HepG2 (cell line): ENCODE data around the gene INPP5E. TPM values are rescaled to one million over a fixed set of nuclear protein-coding genes. Genes with fewer than 3 reads are reported as not detected.

Experiments used
- ATAC-seq: fragments of 200-7000 bp; cut with Tn5 transposase; 3 replicates; pipeline ENCODE4 v1.9.1; 2020; ENCODE audit warnings: mild to moderate bottlenecking, moderate library complexity
- BruUV-seq: library from RNA; stranded (reverse); fragments of 400-500 nt; replicated peaks from 2 replicates; lab custom pipeline; 2021; lab: Mats Ljungman, UMichigan
- CTCF ChIA-PET: fragments of 300-600 bp; formaldehyde crosslinking; extraction: SDS; loops from one replicate; lab custom pipeline; 2021; ENCODE audit warnings: low total read pairs, inconsistent platforms, low intra/inter-chr PET ratio; lab: Yijun Ruan, JAX
- POLR2A ChIA-PET: fragments of 350-600 bp; sonication (Branson Sonifier 250); formaldehyde crosslinking; loops from one replicate; lab custom pipeline; 2020; ENCODE audit warnings: antibody characterized with exemption, inconsistent platforms; lab: Yijun Ruan, JAX
- DNase-seq: peaks from one replicate; pipeline ENCODE4 v3.0.0-alpha.2; 2015; ENCODE audit warnings: low spot score
- FAIRE-seq: peaks from 3 replicates; lab custom pipeline; 2011; peaks lifted over from hg19 to GRCh38; lab: Jason Lieb, UNC
- H2AFZ ChIP-seq: one replicate; pipeline ENCODE4 v1.6.1; 2011; ENCODE audit warnings: low read length, inconsistent platforms
- H3K27ac ChIP-seq: fragments of 300-600 bp; 3 replicates; pipeline ENCODE4 v1.8.0; 2011; ENCODE audit warnings: mixed run types, mild to moderate bottlenecking, mixed read lengths, low read length, inconsistent platforms; ENCODE audit not compliant: insufficient read depth; ENCODE audit errors: extremely low read length
- H3K27me3 ChIP-seq, 2 experiments: fragments of 200-600 bp in 1 of 2; 2 replicates in 1 of 2; 3 replicates in 1 of 2; pipeline versions ENCODE4 v1.6.0 to v1.8.0; 2011; ENCODE audit warnings: low read length in 2 of 2, mild to moderate bottlenecking in 2 of 2, moderate library complexity in 2 of 2, inconsistent platforms in 1 of 2; ENCODE audit not compliant: insufficient read depth in 2 of 2, control insufficient read depth in 1 of 2
- H3K36me3 ChIP-seq, 2 experiments: fragments of 200-600 bp in 1 of 2; replicated peaks in 1 of 2; 2 replicates in 1 of 2; 3 replicates in 1 of 2; pipeline versions ENCODE4 v1.5.1 to v1.8.0; 2011; ENCODE audit warnings: low read length in 2 of 2, inconsistent platforms in 1 of 2; ENCODE audit not compliant: insufficient read depth in 2 of 2, control insufficient read depth in 1 of 2
- H3K4me1 ChIP-seq: 2 replicates; pipeline ENCODE4 v1.5.1; 2012; ENCODE audit warnings: low read length, inconsistent platforms; ENCODE audit not compliant: insufficient read depth
- H3K4me2 ChIP-seq: 2 replicates; pipeline ENCODE4 v1.6.0; 2011; ENCODE audit warnings: low read depth, low read length, inconsistent platforms
- H3K4me3 ChIP-seq, 3 experiments: fragments of 200-600 bp in 1 of 3; sonication (generic), shearing (Covaris generic) in 1 of 3; replicated peaks in 1 of 3; 2 replicates each; pipeline ENCODE4 v1.5.1; 2011 to 2016; ENCODE audit warnings: low read length in 3 of 3, inconsistent platforms in 2 of 3, low read depth in 2 of 3, mild to moderate bottlenecking in 2 of 3, control low read depth in 1 of 3, mixed read lengths in 1 of 3; ENCODE audit not compliant: insufficient read depth in 1 of 3
- H3K79me2 ChIP-seq: one replicate; pipeline ENCODE4 v1.6.1; 2011; ENCODE audit warnings: low read length, inconsistent platforms; ENCODE audit not compliant: insufficient read depth
- H3K9ac ChIP-seq: 2 replicates; pipeline ENCODE4 v1.6.0; 2011; ENCODE audit warnings: mild to moderate bottlenecking, low read depth, low read length, inconsistent platforms; ENCODE audit not compliant: insufficient read depth
- H3K9me3 ChIP-seq: 2 replicates; pipeline ENCODE4 v1.5.1; 2012; ENCODE audit warnings: mild to moderate bottlenecking, low read length
- H4K20me1 ChIP-seq: 2 replicates; pipeline ENCODE4 v1.6.0; 2011; ENCODE audit warnings: inconsistent platforms, mild to moderate bottlenecking, low read length, moderate library complexity; ENCODE audit not compliant: insufficient read depth
- AFF4 ChIP-seq: sonication (generic); formaldehyde crosslinking; IDR thresholded peaks from 2 replicates; pipeline ENCODE4 v1.4.0; 2020; ENCODE audit warnings: missing genetic modification reagents
- AGO2 ChIP-seq: fragments of 200-400 bp; formaldehyde crosslinking; optimal IDR thresholded peaks from 2 replicates; pipeline ENCODE3; 2017; ENCODE audit warnings: mild to moderate bottlenecking, low read depth, low read length, moderate library complexity
- ATM ChIP-seq: fragments of 450-650 bp; IDR thresholded peaks from 2 replicates; pipeline ENCODE4 v1.7.1; 2017; ENCODE audit warnings: mild to moderate bottlenecking, borderline replicate concordance
- HOXA9 ChIP-seq: sonication (generic); formaldehyde crosslinking; IDR thresholded peaks from 2 replicates; pipeline ENCODE4 v1.8.1; 2022; ENCODE audit warnings: missing genetic modification reagents, mild to moderate bottlenecking, moderate library complexity, borderline replicate concordance
- MED13 ChIP-seq: sonication (generic); formaldehyde crosslinking; IDR thresholded peaks from 2 replicates; pipeline ENCODE4 v1.5.0; 2020; ENCODE audit warnings: missing genetic modification reagents
- MXD3 ChIP-seq: IDR thresholded peaks from 2 replicates; pipeline ENCODE4 v1.6.1; 2016; ENCODE audit warnings: mild to moderate bottlenecking, missing biosample characterization, missing genetic modification reagents
- RBFOX2 ChIP-seq: fragments of 200-400 bp; formaldehyde crosslinking; IDR thresholded peaks from 2 replicates; pipeline ENCODE4 v1.6.1; 2017; ENCODE audit warnings: low read depth, mild to moderate bottlenecking, low read length
- RFX5 ChIP-seq: IDR thresholded peaks from 2 replicates; pipeline ENCODE4 v1.6.1; 2011; ENCODE audit warnings: low read depth, low read length, improper control_type of control experiment
- RNF2 ChIP-seq: fragments of 450-650 bp; conservative IDR thresholded peaks from 2 replicates; pipeline ENCODE4 v1.6.1; 2016; ENCODE audit warnings: low read depth
- SIX4 ChIP-seq: sonication (generic); formaldehyde crosslinking; IDR thresholded peaks from 2 replicates; pipeline ENCODE4 v1.4.0; 2020; ENCODE audit warnings: missing genetic modification reagents
- SMAD9 ChIP-seq: sonication (generic); formaldehyde crosslinking; IDR thresholded peaks from 2 replicates; pipeline ENCODE4 v1.5.1; 2020; ENCODE audit warnings: mild to moderate bottlenecking, missing genetic modification reagents
- TBP ChIP-seq: sonication (generic); formaldehyde crosslinking; IDR thresholded peaks from 2 replicates; pipeline ENCODE4 v1.5.0; 2020; ENCODE audit warnings: missing genetic modification reagents
- ZMAT3 ChIP-seq: sonication (generic); formaldehyde crosslinking; conservative IDR thresholded peaks from 2 replicates; pipeline ENCODE4 v1.7.0; 2021; ENCODE audit warnings: missing genetic modification reagents
- ZNF337 ChIP-seq: sonication (generic); formaldehyde crosslinking; IDR thresholded peaks from 2 replicates; pipeline ENCODE4 v1.5.1; 2020; ENCODE audit warnings: missing genetic modification reagents, low read depth, mild to moderate bottlenecking, borderline replicate concordance
- ZNF598 ChIP-seq: sonication (generic); formaldehyde crosslinking; IDR thresholded peaks from 2 replicates; pipeline ENCODE4 v1.5.1; 2020; ENCODE audit warnings: mild to moderate bottlenecking, missing genetic modification reagents, borderline replicate concordance
- WGBS: methylation state at CpG from one replicate; pipeline ENCODE4 v1.1.6; 2017; ENCODE audit warnings: low lambda C conversion rate; 5-methylcytosine and 5-hydroxymethylcytosine counted together
- in situ Hi-C: cut with HindIII; loops from 2 replicates; pipeline ENCODE4 v1.10.0; 2017; ENCODE audit warnings: low pct_unique_long_range_greater_than_20kb; ENCODE audit not compliant: extremely low pct_ligation_motif_present
- intact Hi-C: fragments of 100-400 bp; cut with micrococcal nuclease; formaldehyde crosslinking; loops from one replicate; pipeline ENCODE4 v1.10.0; 2022; ENCODE audit not compliant: unreplicated experiment
- polyA plus RNA-seq, 8 experiments: library from polyadenylated mRNA; depleted of rRNA in 3 of 8; stranded (reverse) in 7 of 8; unstranded in 1 of 8; fragments of >200 nt; fragmentation: Illumina TruSeq in 4 of 8; extraction: Trizol in 4 of 8; gene quantifications; 2 replicates each; pipeline versions ENCODE4 v1.2.1 to v1.2.3, GENCODE V29; 2011 to 2016; ENCODE audit warnings: low read depth in 4 of 8, missing spikeins in 1 of 8, mixed read lengths in 1 of 8; ENCODE audit not compliant: insufficient read depth in 1 of 8
- total RNA-seq, 5 experiments: library from RNA; depleted of rRNA; stranded (reverse); fragments of >200 nt; fragmentation: Illumina TruSeq; extraction: Trizol; gene quantifications; 2 replicates each; pipeline ENCODE4 v1.2.3, GENCODE V29; 2016; ENCODE audit warnings: low read depth in 1 of 5

INPP5E gene
- total and polyA plus RNA-seq, 2 of the 13 experiments (the other 11 are each of a cell fraction or from before 2014, with no cell fraction given) = 5.5 TPM

GRCh38 chr9:136418182-136419091, 21.2 kb downstream of the INPP5E start:
- peaks cover 45 to 82% of the 10 kb centered on the region in 2 experiments for H3K36me3 ChIP-seq
- peaks cover 5% of the 10 kb centered on the region for H3K79me2 ChIP-seq
- no peak overlapping the region for H3K4me3 ChIP-seq
- H3K27me3 ChIP-seq = no peaks in the 10 kb centered on the region
- H3K9me3 ChIP-seq = no peaks in the 10 kb centered on the region
- in situ Hi-C loops = no loop called here
- CTCF ChIA-PET = interaction anchor here (0.7 kb wide), 1 partner anchor 583 kb away, joined by 3 read pairs; no protein-coding TSS in a partner anchor
- intact Hi-C loops = no loop called here
- POLR2A ChIA-PET = no interaction called here
- H3K27ac ChIP-seq = no peak overlapping the region
- TF ChIP-seq TBP (no peak), ZNF337 (CRISPR knock-in tag) (no peak), MXD3 (CRISPR knock-in tag) (no peak), RBFOX2 (peak; percentile 74), HOXA9 (0 out of 2 replicates have a peak, but pooled peaks have one; percentile 35), AGO2 (peak; percentile 64)
- H3K9ac ChIP-seq = no peak overlapping the region
- H3K4me2 ChIP-seq = no peak overlapping the region
- FAIRE-seq (no peak), ATAC-seq (no peak), DNase-seq (no peak)
- no peaks in the 10 kb centered on the region for H3K4me1 ChIP-seq
- WGBS = 95% methylated on average over 38 of the region's 48 CpGs
- no TSS peak for BruUV-seq
- H4K20me1 ChIP-seq = no peaks in the 10 kb centered on the region
- no peak overlapping the region for H2AFZ ChIP-seq

- DNase-seq (no peak), FAIRE-seq (no peak), ATAC-seq (no peak)
- Histone ChIP-seq H3K36me3 (peaks cover 43 to 75% of the 10 kb centered on the region in 2 experiments), H3K4me1 (peaks cover 10% of the 10 kb centered on the region), H3K4me2 (no peak overlapping the region), H3K27ac (no peak overlapping the region), H3K9ac (no peak overlapping the region), H2AFZ (no peak overlapping the region), H4K20me1 (peaks cover 1% of the 10 kb centered on the region; the same call in 1 of the 2 replicates), H3K4me3 (no peak overlapping the region), H3K27me3 (no peaks in the 10 kb centered on the region), H3K79me2 (peaks cover 19% of the 10 kb centered on the region), H3K9me3 (no peaks in the 10 kb centered on the region)
- CTCF ChIA-PET = no interaction called here
- BruUV-seq = no TSS peak
- POLR2A ChIA-PET = no interaction called here
- intact Hi-C loops (no loop called here), in situ Hi-C loops (no loop called here)
- WGBS = 97% methylated on average over 19 of the region's 19 CpGs
- TF ChIP-seq ZMAT3 (CRISPR knock-in tag) = no peak
- TF ChIP-seq ATM = no peak
- no peak for TF ChIP-seq RFX5
- no peak for TF ChIP-seq MED13
- TF ChIP-seq SIX4 (CRISPR knock-in tag) = no peak
- TF ChIP-seq ZNF598 = no peak
- TF ChIP-seq SMAD9 (CRISPR knock-in tag) = no peak
- TF ChIP-seq AFF4 (CRISPR knock-in tag) = no peak
- no peak for TF ChIP-seq RNF2
Measured at GRCh38 chr9:136416914-136417313, 22.7 kb downstream of the INPP5E start.
